GM20000 (cell line): ENCODE measurements around the gene PIGK.
"Not testable (repeated sequence)": the region's sequence is repeated elsewhere in the genome, so short reads cannot be mapped to it uniquely, and the experiment has no call there.

ENCODE experiments used
- DNase-seq: peaks from one replicate; pipeline ENCODE4 v3.0.0; 2012; ENCODE audit warnings: low spot score
- TF ChIP-seq, protein P1 (sequence below): IDR thresholded peaks from 2 replicates; pipeline ENCODE4 v1.5.1; 2012; ENCODE audit warnings: mild to moderate bottlenecking, control low read depth; ENCODE audit errors: extremely low read depth, missing control alignments

Gene PIGK

DNA sequence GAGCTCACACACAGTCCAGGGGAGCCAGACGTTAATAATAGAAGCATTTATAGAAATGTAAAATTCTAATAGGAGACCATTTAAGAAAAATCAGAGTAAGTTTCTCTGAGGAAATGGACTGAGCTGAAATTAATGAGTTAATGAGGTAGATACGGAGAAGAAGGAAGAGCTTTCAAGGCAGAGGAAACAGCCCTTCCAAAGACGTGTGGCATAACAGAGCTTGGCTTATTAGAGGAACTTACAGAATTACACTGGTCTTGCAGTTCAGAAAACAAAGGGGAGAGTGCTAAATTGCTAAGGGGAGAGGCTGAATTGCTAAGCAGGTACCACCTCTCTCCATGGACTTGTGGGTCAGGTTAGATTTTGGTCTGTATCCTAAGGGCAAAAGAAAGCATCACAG is 8.2 kb upstream of the PIGK start:
- TF ChIP-seq, protein P1, sequence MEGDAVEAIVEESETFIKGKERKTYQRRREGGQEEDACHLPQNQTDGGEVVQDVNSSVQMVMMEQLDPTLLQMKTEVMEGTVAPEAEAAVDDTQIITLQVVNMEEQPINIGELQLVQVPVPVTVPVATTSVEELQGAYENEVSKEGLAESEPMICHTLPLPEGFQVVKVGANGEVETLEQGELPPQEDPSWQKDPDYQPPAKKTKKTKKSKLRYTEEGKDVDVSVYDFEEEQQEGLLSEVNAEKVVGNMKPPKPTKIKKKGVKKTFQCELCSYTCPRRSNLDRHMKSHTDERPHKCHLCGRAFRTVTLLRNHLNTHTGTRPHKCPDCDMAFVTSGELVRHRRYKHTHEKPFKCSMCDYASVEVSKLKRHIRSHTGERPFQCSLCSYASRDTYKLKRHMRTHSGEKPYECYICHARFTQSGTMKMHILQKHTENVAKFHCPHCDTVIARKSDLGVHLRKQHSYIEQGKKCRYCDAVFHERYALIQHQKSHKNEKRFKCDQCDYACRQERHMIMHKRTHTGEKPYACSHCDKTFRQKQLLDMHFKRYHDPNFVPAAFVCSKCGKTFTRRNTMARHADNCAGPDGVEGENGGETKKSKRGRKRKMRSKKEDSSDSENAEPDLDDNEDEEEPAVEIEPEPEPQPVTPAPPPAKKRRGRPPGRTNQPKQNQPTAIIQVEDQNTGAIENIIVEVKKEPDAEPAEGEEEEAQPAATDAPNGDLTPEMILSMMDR, result no peak
- DNase-seq, result no peak

DNA sequence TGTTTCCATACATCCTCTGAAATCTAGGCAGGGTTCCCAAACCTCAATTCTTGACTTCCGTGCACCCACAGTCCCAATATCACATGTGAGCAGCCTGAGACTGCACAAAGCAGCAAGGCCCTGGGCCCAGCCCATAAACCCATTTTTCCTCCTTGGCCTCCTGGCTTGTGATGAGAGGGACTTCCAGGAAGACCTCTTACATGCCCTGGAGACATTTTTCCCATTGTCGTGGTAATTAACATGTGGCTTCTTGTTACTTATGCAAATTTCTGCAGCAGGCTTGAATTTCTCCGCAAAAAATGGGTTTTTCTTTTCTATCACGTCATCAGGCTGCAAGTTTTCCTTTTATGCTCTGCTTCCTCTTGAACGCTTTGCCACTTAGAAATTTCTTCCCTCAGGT is 3.3 kb upstream of the PIGK start:
- TF ChIP-seq, protein P1, result no peak
- DNase-seq, result no peak

DNA sequence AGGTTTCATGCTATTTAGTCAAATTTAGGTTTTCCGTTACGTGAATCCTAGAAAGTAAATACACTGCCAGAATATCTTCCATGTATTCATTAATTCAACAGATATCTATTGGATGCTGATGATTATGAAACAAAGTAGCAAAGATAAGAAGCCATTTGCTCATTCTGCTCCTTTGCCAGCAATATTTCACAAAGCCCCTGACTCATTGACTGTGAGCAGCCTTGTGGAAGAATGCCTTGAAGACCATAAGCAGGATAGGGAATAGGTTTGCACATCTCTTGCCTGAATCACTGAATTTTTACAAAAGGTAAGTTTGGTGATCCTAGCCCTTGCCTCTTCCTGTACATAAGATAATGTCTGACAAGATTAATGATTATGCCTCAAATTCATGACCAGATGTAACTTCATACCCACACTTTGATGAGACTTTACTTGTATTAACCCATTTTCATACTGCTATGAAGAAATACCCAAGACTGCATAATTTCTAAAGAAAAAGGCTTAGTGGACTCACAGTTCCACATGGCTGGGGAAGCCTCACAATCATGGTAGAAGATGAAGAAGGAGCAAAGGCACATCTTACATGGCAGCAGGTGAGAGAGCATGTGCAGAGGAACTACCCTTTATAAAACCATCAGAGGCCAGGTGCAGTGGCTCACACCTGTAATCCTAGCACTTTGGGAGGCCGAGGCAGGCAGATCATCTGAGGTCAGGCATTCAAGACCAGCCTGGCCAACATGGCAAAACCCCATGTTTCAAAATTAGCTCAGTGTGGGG is 1.6 kb upstream of the PIGK start:
- TF ChIP-seq, protein P1, result no peak
- no peak for DNase-seq

DNA sequence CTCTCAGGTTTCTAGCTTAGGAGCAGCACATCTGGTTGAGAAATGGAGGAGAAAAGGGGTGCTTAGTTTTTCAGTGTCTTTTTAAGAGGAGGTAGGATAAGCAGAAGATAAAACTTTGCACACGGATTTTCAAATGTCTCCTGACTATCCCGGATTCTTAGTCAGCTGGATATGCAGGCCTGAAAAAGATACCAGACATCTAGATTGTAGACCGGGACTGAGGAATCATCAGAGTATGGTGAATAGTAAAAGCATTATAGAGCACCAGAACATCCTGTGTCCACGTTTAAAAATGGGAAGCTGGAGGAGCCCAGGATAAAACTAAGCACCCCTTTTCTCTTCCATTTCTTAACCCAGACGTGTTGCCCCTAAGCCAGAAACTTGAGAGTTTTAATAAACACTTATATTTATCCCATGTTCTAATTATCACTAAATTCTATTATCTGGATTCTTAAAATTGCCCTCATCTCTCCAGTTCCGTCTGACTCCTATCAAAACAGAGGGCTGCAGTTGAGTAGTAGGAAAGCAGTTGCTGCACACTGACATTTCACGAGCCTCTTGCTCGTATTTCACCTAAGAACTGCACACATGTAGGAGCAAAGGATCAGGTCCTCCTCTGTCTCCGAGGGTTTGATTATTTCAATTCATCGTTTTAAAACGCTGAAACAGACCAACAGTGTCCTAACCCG is 609 bp downstream of the PIGK start:
- TF ChIP-seq, protein P1, result no peak
- DNase-seq, result peak; percentile 4

DNA sequence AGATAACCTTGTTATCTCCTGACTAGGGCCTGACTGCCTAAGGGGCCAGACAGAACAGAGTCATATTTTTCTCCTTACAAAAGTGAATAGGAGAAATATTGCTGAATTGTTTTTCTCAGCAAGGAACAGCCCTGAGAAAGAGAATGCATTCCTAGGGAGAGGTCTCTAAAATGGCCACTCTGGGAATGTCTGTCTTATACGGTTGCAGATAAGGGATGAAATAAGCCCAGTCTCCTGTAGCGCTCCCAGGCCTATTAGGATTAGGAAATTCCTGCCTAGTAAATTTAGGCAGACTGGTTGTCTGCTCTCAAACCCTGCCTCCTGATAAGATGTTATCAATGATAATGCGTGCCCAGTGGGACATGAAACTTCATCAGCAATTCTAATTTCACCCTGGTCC is 15.2 kb downstream of the PIGK start:
- not testable (repeated sequence) for DNase-seq

DNA sequence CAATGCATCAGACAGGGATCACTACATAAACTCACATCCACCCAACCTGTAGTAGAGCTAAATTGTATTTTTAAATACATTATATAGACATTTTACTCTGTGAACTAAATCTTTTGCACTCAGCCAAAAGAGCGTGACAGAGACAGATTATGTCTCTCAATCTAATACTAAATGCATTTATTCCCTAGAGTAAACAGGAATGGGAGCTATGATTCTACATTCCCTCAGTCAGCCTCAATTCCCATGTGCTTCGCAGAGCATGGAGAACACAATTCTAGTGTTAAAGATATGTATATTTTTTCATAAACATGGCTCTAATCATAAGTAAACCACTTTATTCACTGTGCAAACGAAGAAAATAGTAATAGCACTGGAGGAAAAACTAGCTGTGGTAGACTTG is 16.5 kb downstream of the PIGK start:
- TF ChIP-seq, protein P1, result no peak
- DNase-seq, result no peak

DNA sequence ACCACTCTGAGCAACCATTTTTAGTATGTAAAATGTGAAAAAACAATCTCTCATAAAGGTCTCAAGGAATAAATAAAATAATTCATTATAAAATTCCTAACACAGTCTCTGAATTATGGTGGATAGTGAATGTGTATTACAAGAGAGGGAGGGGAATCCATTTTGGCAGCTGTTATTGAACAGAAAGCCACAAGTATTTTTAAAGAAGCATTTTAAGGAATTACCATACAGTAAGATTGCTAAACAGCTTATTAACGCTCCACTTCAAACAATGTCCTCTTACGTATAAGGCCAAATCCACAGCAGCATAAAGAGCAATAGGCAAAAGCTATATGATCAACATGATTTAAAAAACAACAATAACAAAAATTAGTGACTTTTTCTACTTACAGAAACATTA is 18.4 kb downstream of the PIGK start:
- TF ChIP-seq, protein P1, result no peak
- no peak for DNase-seq
